ENCODE results near the gene FIGNL2. TPM values are rescaled to one million over a fixed set of nuclear protein-coding genes. Genes with fewer than 3 reads are reported as not detected.

Gene FIGNL2, protein sequence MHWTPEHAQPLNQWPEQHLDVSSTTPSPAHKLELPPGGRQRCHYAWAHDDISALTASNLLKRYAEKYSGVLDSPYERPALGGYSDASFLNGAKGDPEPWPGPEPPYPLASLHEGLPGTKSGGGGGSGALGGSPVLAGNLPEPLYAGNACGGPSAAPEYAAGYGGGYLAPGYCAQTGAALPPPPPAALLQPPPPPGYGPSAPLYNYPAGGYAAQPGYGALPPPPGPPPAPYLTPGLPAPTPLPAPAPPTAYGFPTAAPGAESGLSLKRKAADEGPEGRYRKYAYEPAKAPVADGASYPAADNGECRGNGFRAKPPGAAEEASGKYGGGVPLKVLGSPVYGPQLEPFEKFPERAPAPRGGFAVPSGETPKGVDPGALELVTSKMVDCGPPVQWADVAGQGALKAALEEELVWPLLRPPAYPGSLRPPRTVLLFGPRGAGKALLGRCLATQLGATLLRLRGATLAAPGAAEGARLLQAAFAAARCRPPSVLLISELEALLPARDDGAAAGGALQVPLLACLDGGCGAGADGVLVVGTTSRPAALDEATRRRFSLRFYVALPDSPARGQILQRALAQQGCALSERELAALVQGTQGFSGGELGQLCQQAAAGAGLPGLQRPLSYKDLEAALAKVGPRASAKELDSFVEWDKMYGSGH
- total RNA-seq (2022; extraction: Qiagen RNA extraction; ENCODE audit: low read depth), result 0.14 to 0.36 TPM (median 0.34 TPM) in 5 replicates

DNA sequence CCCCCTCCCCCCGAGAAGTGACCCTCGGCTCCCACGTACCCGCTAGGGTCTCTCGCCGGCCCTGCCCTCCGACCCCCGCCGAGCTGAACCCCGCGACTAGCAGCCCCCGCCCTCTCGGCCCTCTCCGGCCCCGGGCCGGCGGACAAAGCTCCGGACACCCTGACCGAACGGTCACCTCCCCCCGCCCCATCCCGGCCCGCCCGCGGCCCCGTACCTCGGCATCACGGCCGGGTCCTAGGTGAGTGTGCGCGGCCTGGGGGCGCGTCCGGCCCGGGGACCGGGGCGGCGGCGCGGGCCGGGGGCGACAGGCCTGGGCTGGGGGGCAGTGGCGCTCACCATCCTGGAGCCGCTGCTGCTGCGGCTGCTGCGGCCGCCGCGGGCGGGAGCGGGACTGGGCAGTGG, at the start of gene FIGNL2:
Gene FIGNL2, minus strand, starts transcription at position 393 of the 402 bp plus-strand sequence. CDS start 26,305 bp downstream, outside the sequence.

DNA sequence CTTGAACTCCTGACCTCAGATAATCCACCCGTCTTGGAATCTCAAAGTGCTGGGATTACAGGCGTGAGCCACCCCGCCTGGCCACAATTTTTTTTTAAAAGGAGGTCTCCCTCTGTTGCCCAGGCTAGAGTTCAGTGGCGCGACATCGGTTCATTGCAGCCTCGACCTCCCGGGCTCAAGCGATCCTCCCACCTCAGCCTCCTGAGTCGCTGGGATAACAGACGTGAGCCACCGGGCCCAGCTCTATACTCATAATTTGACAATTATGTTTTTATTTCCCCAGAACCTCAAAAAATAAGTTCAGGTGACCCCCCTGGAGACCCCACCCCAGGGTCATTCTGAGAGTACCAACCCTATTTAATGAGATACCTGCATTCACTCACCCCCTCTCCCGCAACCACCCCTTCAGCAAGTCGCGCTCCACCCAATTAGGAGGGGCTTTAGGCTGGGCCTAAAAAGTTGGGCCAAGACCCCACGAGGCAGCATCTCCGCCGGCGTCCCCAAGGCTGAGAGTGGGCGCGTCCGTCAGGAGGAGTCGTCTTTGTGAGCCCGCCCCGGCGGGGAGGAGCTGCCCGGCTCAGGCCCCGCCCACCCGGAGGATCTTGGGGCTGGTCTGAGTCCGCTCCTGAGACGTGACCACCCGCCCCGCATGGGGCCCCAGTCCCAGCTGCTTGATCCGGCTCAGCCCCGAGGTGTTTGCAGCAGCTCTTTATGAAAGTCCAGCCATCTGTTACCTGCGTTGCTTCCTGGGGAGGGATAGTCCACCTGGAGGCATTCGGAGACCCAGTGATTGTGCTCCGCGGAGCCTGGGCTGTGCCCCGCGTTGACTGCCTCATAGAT, 39.2 kb upstream of the FIGNL2 start, which contains the start of gene ANKRD33:
Gene ANKRD33, plus strand, starts transcription at position 628 of the 840 bp plus-strand sequence. Its CDS starts 84 bp downstream, at position 712.

Other genes with a start within 250 kb of the FIGNL2 start
- gene ANKRD33, start 39.4 kb upstream of the FIGNL2 start, total RNA-seq (2022; extraction: Qiagen RNA extraction; ENCODE audit: low read depth), result not detected in 5 replicates
- gene ACVRL1, start 58.8 kb upstream of the FIGNL2 start, total RNA-seq (2022; extraction: Qiagen RNA extraction; ENCODE audit: low read depth), result 0.05 TPM in 1 of 5 replicates, not detected in the others
- 12.5 to 18.8 TPM (median 15.8 TPM) in 5 replicates for gene ACVR1B, start 103.0 kb upstream of the FIGNL2 start, total RNA-seq (2022; extraction: Qiagen RNA extraction; ENCODE audit: low read depth)
- 0.25 to 0.58 TPM (median 0.49 TPM) in 5 replicates for gene TAMALIN, start 158.2 kb upstream of the FIGNL2 start, total RNA-seq (2022; extraction: Qiagen RNA extraction; ENCODE audit: low read depth)
- gene NR4A1, start 202.7 kb upstream of the FIGNL2 start, total RNA-seq (2022; extraction: Qiagen RNA extraction; ENCODE audit: low read depth), result 23.2 to 43.4 TPM (median 36.0 TPM) in 5 replicates
- gene ATG101, start 221.3 kb upstream of the FIGNL2 start, total RNA-seq (2022; extraction: Qiagen RNA extraction; ENCODE audit: low read depth), result 63.3 to 103 TPM (median 101 TPM) in 5 replicates
- not detected in 5 replicates for gene SMIM41, start 231.0 kb upstream of the FIGNL2 start, total RNA-seq (2022; extraction: Qiagen RNA extraction; ENCODE audit: low read depth)